ENCODE measurements around the gene NUBPL.
"Not testable (repeated sequence)": the region's sequence is repeated elsewhere in the genome, so short reads cannot be mapped to it uniquely, and the experiment has no call there.

NUBPL gene

GRCh38 chr14:31740688-31741087, 179.5 kb downstream of the NUBPL start:
- no peak for DNase-seq (ENCODE audit: low read depth in 2 of 2)

- no peak for DNase-seq (ENCODE audit: low read depth in 2 of 2)
Observed at GRCh38 chr14:31745741-31746140, 184.5 kb downstream of the NUBPL start.

- DNase-seq (ENCODE audit: low read depth in 2 of 2): no peak
Observed at GRCh38 chr14:31746326-31746725, 185.1 kb downstream of the NUBPL start.

GRCh38 chr14:31749275-31749674, 188.1 kb downstream of the NUBPL start:
- DNase-seq (ENCODE audit: low read depth in 2 of 2): no peak

DNA sequence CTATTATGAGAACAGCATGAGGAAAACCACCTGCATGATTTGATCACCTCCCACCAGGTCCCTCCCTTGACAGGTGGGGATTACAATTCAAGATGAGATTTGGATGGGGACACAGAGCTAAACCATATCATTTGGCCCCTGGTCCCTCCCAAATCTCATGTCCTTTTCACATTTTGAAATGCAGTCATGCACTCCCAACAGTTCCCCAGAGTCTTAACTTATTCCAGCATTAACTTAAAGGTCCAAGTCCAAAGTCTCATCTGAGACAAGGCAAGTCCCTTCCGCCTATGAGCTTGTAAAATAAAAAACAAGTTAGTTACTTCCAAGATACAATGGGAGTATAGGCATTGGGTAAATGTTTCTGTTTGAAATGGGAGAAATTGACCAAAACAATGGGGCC, 189.8 kb downstream of the NUBPL start:
- DNase-seq (ENCODE audit: low read depth in 2 of 2): not testable (repeated sequence)

GRCh38 chr14:31752867-31753661, 191.9 kb downstream of the NUBPL start:
- DNase-seq (ENCODE audit: low read depth in 2 of 2): no peak

DNA sequence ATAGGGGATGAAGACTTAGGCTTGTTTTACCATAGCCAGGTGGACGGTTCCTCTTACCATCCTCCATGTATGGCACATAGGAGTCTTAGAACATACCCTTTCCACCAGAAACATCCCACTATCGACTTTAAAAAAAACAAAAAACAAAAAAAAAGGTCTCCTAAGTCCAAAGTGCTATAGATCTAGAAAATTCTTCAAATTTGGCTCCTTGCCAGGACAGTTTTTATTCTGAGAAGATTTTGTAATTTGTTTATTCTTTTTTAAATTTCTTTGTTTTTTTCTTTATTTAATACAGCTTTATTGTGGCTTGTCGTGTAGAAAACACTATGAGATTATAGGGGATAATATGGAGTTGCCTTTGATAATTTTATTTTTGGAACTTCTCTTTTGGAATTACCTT, 197.7 kb downstream of the NUBPL start:
- no peak for DNase-seq (ENCODE audit: low read depth in 2 of 2)

- DNase-seq (ENCODE audit: low read depth in 2 of 2): no peak
Observed at GRCh38 chr14:31760277-31760676, 199.1 kb downstream of the NUBPL start.

DNA sequence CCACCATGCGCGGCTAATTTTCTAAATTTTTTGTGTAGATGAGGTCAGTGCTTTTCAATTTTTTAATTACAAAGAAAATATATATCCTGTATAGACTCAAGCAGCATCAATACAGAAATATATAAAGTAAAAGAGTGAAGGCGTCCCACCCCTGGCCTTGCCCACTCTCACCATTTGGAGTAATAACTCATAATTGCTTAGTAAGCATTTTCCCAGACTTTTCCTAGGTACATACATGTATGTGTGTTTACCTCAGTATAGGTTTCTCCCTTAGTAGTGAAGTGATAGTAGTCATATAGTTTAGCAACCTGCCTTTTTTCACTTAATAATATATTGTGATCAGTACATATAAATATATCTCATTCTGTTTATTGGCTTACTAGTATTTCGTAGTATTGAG, 200.1 kb downstream of the NUBPL start:
- no peak for DNase-seq (ENCODE audit: low read depth in 2 of 2)

DNA sequence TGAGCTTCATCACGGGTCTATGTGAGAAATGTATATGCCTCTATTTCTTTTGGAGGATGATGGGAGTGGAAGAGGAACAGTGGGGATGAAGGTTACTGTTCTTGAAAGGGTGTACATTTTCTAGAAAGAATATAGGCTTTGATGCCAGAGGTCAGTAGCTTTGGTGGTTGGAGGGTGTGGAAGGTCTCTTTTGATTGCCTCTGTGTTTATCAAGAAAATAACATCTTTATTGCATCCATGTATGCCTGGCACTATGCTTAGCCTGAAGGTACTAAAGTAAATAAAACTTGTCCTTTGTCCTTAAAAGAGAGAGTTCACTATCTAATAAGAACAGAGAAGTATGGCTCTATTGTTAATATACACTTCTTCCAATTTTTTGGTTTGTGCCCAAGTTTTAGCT, 201.8 kb downstream of the NUBPL start:
- no peak for DNase-seq (ENCODE audit: low read depth in 2 of 2)

DNA sequence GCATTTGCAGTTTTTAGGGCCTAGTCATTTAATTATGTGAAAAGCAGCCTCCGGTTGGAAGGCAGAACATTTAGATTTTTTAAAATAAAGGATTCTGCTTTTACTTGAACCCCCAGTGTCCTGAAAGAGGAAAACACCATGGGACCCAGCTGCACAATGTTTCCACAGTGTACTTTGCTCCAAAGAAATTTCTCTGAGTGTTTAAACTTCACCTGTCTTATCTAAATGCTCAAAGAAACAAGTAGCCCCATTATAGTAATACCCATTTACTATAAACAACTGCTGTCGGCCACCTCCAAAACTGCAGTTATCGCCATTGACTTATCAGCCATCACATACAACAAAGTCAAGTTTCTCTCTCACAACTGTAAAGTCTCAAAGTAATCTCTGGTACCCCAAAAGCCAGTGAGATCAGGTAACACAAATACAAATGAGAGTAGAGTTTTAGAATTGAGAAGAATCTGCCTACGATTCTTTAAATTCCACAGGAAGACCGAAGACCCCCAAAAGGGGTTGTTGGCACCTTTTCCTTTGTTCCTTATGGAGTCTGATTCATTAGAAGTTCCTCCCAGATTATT, 205.2 kb downstream of the NUBPL start:
- no peak for DNase-seq (ENCODE audit: low read depth in 2 of 2)

DNA sequence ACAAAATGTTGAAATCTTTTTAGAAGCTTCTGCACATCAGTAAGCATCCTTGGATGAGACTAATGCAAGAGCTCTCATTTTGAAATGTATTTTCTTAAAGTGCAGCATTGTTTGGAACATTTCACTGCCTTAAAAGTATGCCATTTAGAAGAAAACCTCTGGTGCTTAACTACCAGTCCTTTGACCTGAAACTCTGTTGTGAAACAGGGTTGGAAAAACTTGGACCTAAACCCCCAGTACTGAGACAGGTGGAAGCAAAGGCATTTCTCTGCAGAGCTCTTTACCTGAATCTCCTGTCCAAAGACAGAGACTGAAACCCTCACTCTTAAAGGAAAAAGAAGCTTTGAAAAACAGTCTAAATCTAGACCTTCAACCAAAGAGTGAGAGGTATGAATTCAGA, 207.2 kb downstream of the NUBPL start:
- DNase-seq (ENCODE audit: low read depth in 2 of 2): no peak

GRCh38 chr14:31770271-31770670, 209.1 kb downstream of the NUBPL start:
- no peak for DNase-seq (ENCODE audit: low read depth in 2 of 2)

DNA sequence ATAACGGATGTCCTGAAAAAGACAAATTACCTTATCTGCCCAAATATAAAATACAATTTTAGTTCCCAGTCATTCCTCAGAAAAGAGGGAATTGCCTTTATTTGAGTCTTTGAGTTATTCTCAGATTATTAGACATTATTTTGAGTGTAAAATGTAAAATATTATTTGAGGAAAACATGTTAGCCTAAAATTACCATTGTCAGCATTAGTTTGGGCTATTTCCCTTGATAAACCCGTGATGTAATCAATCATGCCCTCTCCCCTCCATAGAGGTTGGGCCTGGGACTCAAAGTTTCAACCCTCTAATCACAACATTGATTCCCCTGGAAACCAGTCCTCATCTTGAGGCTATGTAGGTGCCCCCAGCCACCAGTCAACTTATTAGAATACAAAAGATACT, 213.4 kb downstream of the NUBPL start:
- DNase-seq (ENCODE audit: low read depth in 2 of 2): no peak

GRCh38 chr14:31777312-31777711, 216.1 kb downstream of the NUBPL start:
- no peak for DNase-seq (ENCODE audit: low read depth in 2 of 2)

DNA sequence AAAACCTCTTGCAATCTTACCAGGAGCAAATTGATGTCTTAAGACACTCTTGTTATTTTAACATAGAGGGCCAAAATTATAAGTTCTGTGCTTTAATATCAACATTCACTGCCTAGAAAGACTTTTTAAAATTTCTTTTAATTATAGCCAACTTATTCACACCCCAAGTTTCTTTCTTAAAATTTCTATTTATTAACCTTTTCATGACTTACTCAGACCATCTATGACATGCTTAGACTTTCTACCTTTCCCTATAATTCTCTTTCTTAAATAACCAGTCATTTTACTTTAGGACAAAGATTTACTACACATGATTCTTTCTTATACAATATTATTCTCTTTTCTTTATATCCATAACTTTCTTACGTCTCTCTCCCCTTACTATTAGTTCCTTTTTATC, 220.4 kb downstream of the NUBPL start:
- DNase-seq (ENCODE audit: low read depth in 2 of 2): no peak

GRCh38 chr14:31785574-31785973, 224.4 kb downstream of the NUBPL start:
- no peak for DNase-seq (ENCODE audit: low read depth in 2 of 2)

GRCh38 chr14:31787377-31787776, 226.2 kb downstream of the NUBPL start:
- DNase-seq (ENCODE audit: low read depth in 2 of 2): no peak

DNA sequence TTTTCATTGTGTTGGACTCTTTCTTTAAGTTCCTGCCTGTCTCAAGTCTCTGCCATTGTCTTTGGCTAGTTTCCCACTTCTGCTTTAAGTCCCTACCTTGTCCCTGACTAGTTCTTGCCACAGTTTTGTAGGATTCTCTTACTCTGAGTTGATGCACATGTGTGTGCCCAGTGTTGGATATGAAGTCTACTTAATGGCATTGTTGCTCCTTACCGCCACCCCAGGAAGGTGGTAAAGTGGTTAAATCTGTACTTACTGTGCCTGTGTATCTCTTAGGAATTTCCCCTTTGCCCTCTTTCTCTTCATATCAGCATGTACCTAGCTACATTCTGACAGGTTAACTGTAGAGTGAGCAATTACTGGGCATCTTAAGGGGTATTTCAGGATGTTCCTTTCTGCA, 227.1 kb downstream of the NUBPL start:
- no peak for DNase-seq (ENCODE audit: low read depth in 2 of 2)

GRCh38 chr14:31792726-31793125, 231.5 kb downstream of the NUBPL start:
- DNase-seq (ENCODE audit: low read depth in 2 of 2): no peak

GRCh38 chr14:31797946-31798345, 236.7 kb downstream of the NUBPL start:
- not testable (repeated sequence) for DNase-seq (ENCODE audit: low read depth in 2 of 2)

DNA sequence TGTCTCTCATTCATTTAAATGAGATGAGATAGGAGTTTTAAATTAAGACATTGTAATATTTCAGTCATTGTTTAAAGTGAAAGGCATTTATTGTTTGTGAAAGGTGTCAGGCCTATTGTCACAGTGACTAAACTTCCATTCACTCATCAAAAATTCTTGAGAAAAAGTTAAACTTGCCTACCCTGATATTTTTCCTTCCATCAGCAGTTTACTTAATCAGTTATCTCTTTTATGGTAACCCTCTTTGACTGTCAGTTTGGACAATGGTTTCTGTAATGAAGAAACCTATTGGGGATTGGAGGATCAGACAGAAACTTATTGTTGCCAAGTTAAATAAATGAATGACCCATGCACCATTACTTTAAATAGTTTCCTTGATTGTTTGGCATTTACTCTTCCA, 241.6 kb downstream of the NUBPL start:
- DNase-seq (ENCODE audit: low read depth in 2 of 2): no peak

GRCh38 chr14:31806249-31806648, 245.0 kb downstream of the NUBPL start:
- no peak for DNase-seq (ENCODE audit: low read depth in 2 of 2)

Measured in activated CD8-positive, alpha-beta memory T cell treated with anti-CD3 and anti-CD28 coated beads for 4 hours (primary cell).